Neural progenitor cell (in vitro differentiated cells): ENCODE results near the gene C8A. TPM values are rescaled to one million over a fixed set of nuclear protein-coding genes. Genes with fewer than 3 reads are reported as not detected.

Experiments used
- DNase-seq: peaks from one replicate; pipeline ENCODE4 v3.0.0-alpha.2; 2016; ENCODE audit warnings: low spot score
- H2AFZ ChIP-seq: fragments of 200-600 bp; sonication (generic); replicated peaks from 2 replicates; pipeline ENCODE4 v1.6.1; 2016; ENCODE audit warnings: antibody characterized with exemption
- H3F3A ChIP-seq: fragments of 200-600 bp; sonication (generic); 2 replicates; pipeline ENCODE4 v1.6.1; 2016; ENCODE audit warnings: antibody characterized with exemption, low read depth
- H3K27ac ChIP-seq: fragments of 200-600 bp; sonication (generic); 2 replicates; pipeline ENCODE4 v1.5.1; 2016; ENCODE audit warnings: mild to moderate bottlenecking
- H3K27me3 ChIP-seq: fragments of 200-600 bp; sonication (generic); 2 replicates; pipeline ENCODE4 v1.6.1; 2016; ENCODE audit warnings: mild to moderate bottlenecking, moderate library complexity
- H3K36me3 ChIP-seq: fragments of 200-600 bp; sonication (generic); 2 replicates; pipeline ENCODE4 v1.5.1; 2016
- H3K4me1 ChIP-seq: fragments of 200-600 bp; sonication (generic); 2 replicates; pipeline ENCODE4 v1.6.1; 2016; ENCODE audit warnings: mixed run types
- H3K4me2 ChIP-seq: fragments of 200-600 bp; sonication (generic); 2 replicates; pipeline ENCODE4 v1.6.1; 2016
- H3K4me3 ChIP-seq: fragments of 200-600 bp; sonication (generic); 2 replicates; pipeline ENCODE4 v1.5.1; 2016
- H3K79me2 ChIP-seq: fragments of 200-600 bp; sonication (generic); 2 replicates; pipeline ENCODE4 v1.6.1; 2016; ENCODE audit warnings: low read depth
- H3K9ac ChIP-seq: fragments of 200-600 bp; sonication (generic); 2 replicates; pipeline ENCODE4 v1.6.1; 2016
- H3K9me3 ChIP-seq: fragments of 200-600 bp; sonication (generic); 2 replicates; pipeline ENCODE4 v1.5.1; 2016; ENCODE audit warnings: low read depth
- H4K20me1 ChIP-seq: fragments of 200-600 bp; sonication (generic); 2 replicates; pipeline ENCODE4 v1.6.1; 2016; ENCODE audit warnings: low read depth
- H3K27ac Mint-ChIP-seq: 3 replicates; pipeline ENCODE4 v1.8.0; 2021; ENCODE audit warnings: mixed read lengths
- H3K27me3 Mint-ChIP-seq: 2 replicates; pipeline ENCODE4 v1.8.0; 2022; ENCODE audit warnings: low read depth, mild to moderate bottlenecking, inconsistent platforms, moderate library complexity, mixed read lengths; ENCODE audit not compliant: insufficient read depth
- H3K36me3 Mint-ChIP-seq: 3 replicates; pipeline ENCODE4 v1.8.0; 2021; ENCODE audit warnings: mixed read lengths
- H3K4me1 Mint-ChIP-seq: 3 replicates; pipeline ENCODE4 v1.8.0; 2021; ENCODE audit warnings: mixed read lengths
- H3K4me3 Mint-ChIP-seq: 3 replicates; pipeline ENCODE4 v1.8.0; 2021; ENCODE audit warnings: mild to moderate bottlenecking, moderate library complexity, mixed read lengths
- H3K9me3 Mint-ChIP-seq: 3 replicates; pipeline ENCODE4 v1.8.0; 2020; ENCODE audit warnings: mixed read lengths
- EZH2 ChIP-seq: fragments of 200-600 bp; sonication (generic); IDR thresholded peaks from 2 replicates; pipeline ENCODE4 v1.6.1; 2017; ENCODE audit warnings: antibody characterized with exemption, mild to moderate bottlenecking, moderate library complexity
- EZH2phosphoT487 ChIP-seq: fragments of 200-600 bp; sonication (generic); IDR thresholded peaks from 2 replicates; pipeline ENCODE4 v1.6.1; 2017; ENCODE audit warnings: antibody characterized with exemption
- total RNA-seq: library from RNA; depleted of rRNA; stranded (reverse); fragments of >200 nt; gene quantifications from 2 replicates; pipeline ENCODE4 v1.2.3, GENCODE V29; 2015; ENCODE audit warnings: low replicate concordance
- TF ChIP-seq, protein P1 (sequence below): fragments of 200-600 bp; sonication (generic); IDR thresholded peaks from 2 replicates; pipeline ENCODE4 v1.5.1; 2017; ENCODE audit warnings: antibody characterized with exemption, mild to moderate bottlenecking

The C8A gene
- total RNA-seq, 1 donor from 2014 or later = not detected

DNA sequence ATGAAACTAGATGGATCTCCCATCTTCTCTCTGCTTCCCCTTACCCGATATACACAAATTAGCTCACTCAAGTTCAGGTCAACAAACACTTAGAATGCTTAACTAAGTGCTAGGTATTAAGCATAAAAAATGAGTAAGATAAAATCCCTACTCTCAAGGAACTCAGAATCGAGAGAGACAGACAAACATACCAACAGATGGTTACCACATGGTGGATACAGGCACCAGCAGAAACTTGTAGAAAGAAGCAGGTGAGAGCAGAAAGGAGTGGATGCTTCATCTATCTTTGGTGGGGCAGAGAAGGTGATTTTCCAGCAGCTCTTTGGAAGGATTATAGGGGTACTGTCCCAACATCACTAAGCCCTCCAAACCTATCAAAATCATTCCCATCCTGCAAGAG lies 79.0 kb downstream of the C8A start:
- Histone ChIP-seq H3K4me3 (no peak overlapping the region), H3K4me1 (peaks cover 26% of the 10 kb centered on the region), H4K20me1 (no peaks in the 10 kb centered on the region), H3K79me2 (no peaks in the 10 kb centered on the region), H3F3A (peaks cover 18% of the 10 kb centered on the region), H2AFZ (no peak overlapping the region), H3K4me2 (no peak overlapping the region), H3K9me3 (no peaks in the 10 kb centered on the region), H3K36me3 (no peaks in the 10 kb centered on the region), H3K27me3 (no peaks in the 10 kb centered on the region), H3K27ac (no peak overlapping the region), H3K9ac (no peak overlapping the region)
- TF ChIP-seq EZH2 (no peak), EZH2phosphoT487 (no peak)
- TF ChIP-seq, protein P1, sequence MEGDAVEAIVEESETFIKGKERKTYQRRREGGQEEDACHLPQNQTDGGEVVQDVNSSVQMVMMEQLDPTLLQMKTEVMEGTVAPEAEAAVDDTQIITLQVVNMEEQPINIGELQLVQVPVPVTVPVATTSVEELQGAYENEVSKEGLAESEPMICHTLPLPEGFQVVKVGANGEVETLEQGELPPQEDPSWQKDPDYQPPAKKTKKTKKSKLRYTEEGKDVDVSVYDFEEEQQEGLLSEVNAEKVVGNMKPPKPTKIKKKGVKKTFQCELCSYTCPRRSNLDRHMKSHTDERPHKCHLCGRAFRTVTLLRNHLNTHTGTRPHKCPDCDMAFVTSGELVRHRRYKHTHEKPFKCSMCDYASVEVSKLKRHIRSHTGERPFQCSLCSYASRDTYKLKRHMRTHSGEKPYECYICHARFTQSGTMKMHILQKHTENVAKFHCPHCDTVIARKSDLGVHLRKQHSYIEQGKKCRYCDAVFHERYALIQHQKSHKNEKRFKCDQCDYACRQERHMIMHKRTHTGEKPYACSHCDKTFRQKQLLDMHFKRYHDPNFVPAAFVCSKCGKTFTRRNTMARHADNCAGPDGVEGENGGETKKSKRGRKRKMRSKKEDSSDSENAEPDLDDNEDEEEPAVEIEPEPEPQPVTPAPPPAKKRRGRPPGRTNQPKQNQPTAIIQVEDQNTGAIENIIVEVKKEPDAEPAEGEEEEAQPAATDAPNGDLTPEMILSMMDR = no peak
- H3K36me3 Mint-ChIP-seq = no peaks in the 10 kb centered on the region
- peaks cover 32% of the 10 kb centered on the region for H3K4me1 Mint-ChIP-seq
- no peak overlapping the region for H3K27ac Mint-ChIP-seq
- peaks cover 2% of the 10 kb centered on the region for H3K9me3 Mint-ChIP-seq
- peaks cover 9% of the 10 kb centered on the region for H3K27me3 Mint-ChIP-seq
- H3K4me3 Mint-ChIP-seq = no peak overlapping the region
- DNase-seq = no peak

DNA sequence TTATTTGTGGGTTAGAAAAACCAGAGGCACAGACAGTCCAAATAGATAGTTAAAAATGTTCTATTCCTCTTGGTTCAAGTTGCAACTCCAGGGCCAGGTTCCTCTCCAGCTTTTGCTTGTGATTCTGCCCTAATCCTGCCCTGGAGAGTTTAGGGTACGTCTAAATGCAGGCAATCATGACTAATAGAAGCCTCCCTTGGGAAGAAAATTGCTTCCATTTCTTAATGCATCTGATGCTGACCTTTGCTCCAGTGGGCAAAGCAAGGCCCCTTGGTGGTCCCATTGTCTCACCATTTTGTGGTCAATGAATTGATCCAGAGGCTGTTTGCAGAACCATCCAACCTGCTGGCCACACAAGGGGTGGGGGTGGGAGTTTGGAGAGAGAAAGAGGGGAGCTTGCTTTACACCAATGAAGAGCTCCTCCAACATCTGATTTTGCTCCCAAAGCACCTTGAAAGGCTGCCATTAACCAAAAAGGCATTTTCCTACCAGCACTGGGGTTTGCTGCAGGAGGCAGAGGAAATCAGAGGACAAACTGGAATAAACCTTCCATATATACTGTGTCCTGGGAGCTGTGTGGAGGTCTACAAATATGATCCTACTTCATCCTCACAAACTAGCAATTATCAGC lies 79.9 kb downstream of the C8A start:
- DNase-seq = no peak
- Histone ChIP-seq H3K27me3 (no peaks in the 10 kb centered on the region), H3K4me2 (peak overlapping the region; percentile 59), H4K20me1 (no peaks in the 10 kb centered on the region), H3K4me3 (no peak overlapping the region), H2AFZ (peak overlapping the region; percentile 82), H3K4me1 (peaks cover 26% of the 10 kb centered on the region), H3K9me3 (no peaks in the 10 kb centered on the region), H3K27ac (no peak overlapping the region), H3F3A (peaks cover 18% of the 10 kb centered on the region), H3K9ac (no peak overlapping the region), H3K36me3 (no peaks in the 10 kb centered on the region), H3K79me2 (no peaks in the 10 kb centered on the region)
- no peak overlapping the region for H3K4me3 Mint-ChIP-seq
- H3K4me1 Mint-ChIP-seq = peaks cover 34% of the 10 kb centered on the region
- H3K36me3 Mint-ChIP-seq = no peaks in the 10 kb centered on the region
- peaks cover 9% of the 10 kb centered on the region for H3K27me3 Mint-ChIP-seq
- H3K27ac Mint-ChIP-seq = no peak overlapping the region
- TF ChIP-seq EZH2phosphoT487 (no peak), EZH2 (no peak)
- TF ChIP-seq, protein P1 = no peak
- H3K9me3 Mint-ChIP-seq = no peaks in the 10 kb centered on the region

DNA sequence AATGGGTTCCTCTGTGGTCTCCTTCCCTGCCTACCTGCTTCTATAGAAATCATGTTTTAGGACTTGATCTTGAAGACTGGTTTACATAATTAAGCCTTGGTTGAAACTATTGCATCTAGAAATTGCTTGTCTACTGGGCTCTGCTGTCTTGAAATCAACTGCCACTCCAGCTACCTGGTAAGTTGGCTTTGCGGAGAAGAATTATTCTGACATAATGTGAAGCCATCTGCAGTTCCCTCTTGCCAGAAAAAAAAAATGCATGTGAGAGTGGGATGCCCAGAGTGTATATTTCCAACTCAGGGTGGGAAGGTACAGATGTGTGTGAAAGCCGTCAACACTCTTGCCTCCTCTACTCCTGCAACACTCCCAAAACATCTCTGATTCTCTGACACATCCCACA lies 84.0 kb downstream of the C8A start:
- H3K4me1 Mint-ChIP-seq = peaks cover 14% of the 10 kb centered on the region
- H3K27me3 Mint-ChIP-seq = peaks cover 3% of the 10 kb centered on the region
- H3F3A ChIP-seq = peaks cover 12% of the 10 kb centered on the region
- H3K79me2 ChIP-seq = no peaks in the 10 kb centered on the region
- H3K9me3 ChIP-seq = no peaks in the 10 kb centered on the region
- no peak for DNase-seq
- no peak overlapping the region for H3K27ac ChIP-seq
- no peak overlapping the region for H3K4me2 ChIP-seq
- H2AFZ ChIP-seq = no peak overlapping the region
- H3K27me3 ChIP-seq = no peaks in the 10 kb centered on the region
- H3K36me3 ChIP-seq = no peaks in the 10 kb centered on the region
- no peaks in the 10 kb centered on the region for H3K9me3 Mint-ChIP-seq
- no peak overlapping the region for H3K9ac ChIP-seq
- H3K36me3 Mint-ChIP-seq = no peaks in the 10 kb centered on the region
- H3K4me1 ChIP-seq = peaks cover 13% of the 10 kb centered on the region
- no peaks in the 10 kb centered on the region for H4K20me1 ChIP-seq
- TF ChIP-seq, protein P1 = no peak
- TF ChIP-seq EZH2phosphoT487 = no peak
- TF ChIP-seq EZH2 = no peak
- no peak overlapping the region for H3K4me3 Mint-ChIP-seq
- H3K27ac Mint-ChIP-seq = no peak overlapping the region
- H3K4me3 ChIP-seq = no peak overlapping the region
